Measurements from ENCODE around the gene TACC3. TPM values are rescaled to one million over a fixed set of nuclear protein-coding genes. Genes with fewer than 3 reads are reported as not detected.

TACC3 gene
- total RNA-seq, 3 donors from 2014 or later: 12.0 to 30.2 (median 12.7) TPM

- DNase-seq (no peak), ATAC-seq (no peak)
- no peaks in the 10 kb centered on the region for H3K9me3 ChIP-seq
- peaks cover 6% of the 10 kb centered on the region for H3K4me1 ChIP-seq (ENCODE audit: low read depth)
- intact Hi-C loops (cut with DNase I, micrococcal nuclease): no loop called here
- H3K36me3 ChIP-seq (ENCODE audit: low read depth): no peaks in the 10 kb centered on the region
- H3K4me3 ChIP-seq: no peak overlapping the region
- no peak for TF ChIP-seq CTCF (IDR thresholded peaks at IDR 0.05)
Observed at GRCh38 chr4:1788254-1788973, 67.1 kb downstream of the TACC3 start.

GRCh38 chr4:1789552-1789951 lies 68.2 kb downstream of the TACC3 start:
- Histone ChIP-seq H3K4me3 (no peak overlapping the region), H3K9me3 (no peaks in the 10 kb centered on the region), H3K4me1 (ENCODE audit: low read depth) (peaks cover 6% of the 10 kb centered on the region), H3K36me3 (ENCODE audit: low read depth) (no peaks in the 10 kb centered on the region)
- intact Hi-C loops (cut with DNase I, micrococcal nuclease): no loop called here
- no peak for TF ChIP-seq CTCF (IDR thresholded peaks at IDR 0.05)
- ATAC-seq (no peak), DNase-seq (no peak)

- TF ChIP-seq CTCF (IDR thresholded peaks at IDR 0.05): no peak
- H3K9me3 ChIP-seq: no peaks in the 10 kb centered on the region
- H3K4me3 ChIP-seq: no peak overlapping the region
- no peaks in the 10 kb centered on the region for H3K36me3 ChIP-seq (ENCODE audit: low read depth)
- ATAC-seq: no peak
- intact Hi-C loops (cut with DNase I, micrococcal nuclease): no loop called here
- peaks cover 6% of the 10 kb centered on the region for H3K4me1 ChIP-seq (ENCODE audit: low read depth)
- DNase-seq: no peak
Observed at GRCh38 chr4:1790005-1790404, 68.7 kb downstream of the TACC3 start.

- Histone ChIP-seq H3K4me3 (no peak overlapping the region), H3K36me3 (ENCODE audit: low read depth) (no peaks in the 10 kb centered on the region), H3K4me1 (ENCODE audit: low read depth) (peaks cover 21% of the 10 kb centered on the region), H3K9me3 (no peaks in the 10 kb centered on the region)
- no peak for TF ChIP-seq CTCF (IDR thresholded peaks at IDR 0.05)
- DNase-seq (no peak), ATAC-seq (peak; percentile 27)
- intact Hi-C loops (cut with DNase I, micrococcal nuclease): no loop called here
Observed at GRCh38 chr4:1792158-1792831, 71.0 kb downstream of the TACC3 start.

- TF ChIP-seq CTCF (IDR thresholded peaks at IDR 0.05): no peak
- H3K9me3 ChIP-seq: no peaks in the 10 kb centered on the region
- peaks cover 21% of the 10 kb centered on the region for H3K4me1 ChIP-seq (ENCODE audit: low read depth)
- DNase-seq: peak in 2 of 3 donors; percentile 61 to 76
- peak; percentile 66 for ATAC-seq
- H3K4me3 ChIP-seq: peak within 1 kb of the TSS; percentile 50
- intact Hi-C loops (cut with DNase I, micrococcal nuclease): no loop called here
- no peaks in the 10 kb centered on the region for H3K36me3 ChIP-seq (ENCODE audit: low read depth)
Observed at GRCh38 chr4:1792832-1793495, 71.6 kb downstream of the TACC3 start, which contains the start of gene FGFR3. Gene FGFR3 (plus strand): TSS chr4:1793293. CDS start chr4:1793935, 642 bp downstream.

All from mucosa of descending colon (tissue), 3 donors.